ENCODE results near the gene CDH23. TPM values are rescaled to one million over a fixed set of nuclear protein-coding genes. Genes with fewer than 3 reads are reported as not detected.
A peak's percentile ranks its signal among the peaks of the same experiment; 100 is the strongest.

The CDH23 gene
- total and polyA plus RNA-seq, 2 of the 8 experiments (the other 6 are each of a cell fraction or from before 2014, with no cell fraction given): 1.9 to 4.9 TPM

- Histone ChIP-seq H3K23ac (ENCODE audit: insufficient read length) (no peak overlapping the region), H2BK120ac (replicated peaks; ENCODE audit: low read depth, low read length) (no peak overlapping the region), H4K5ac (ENCODE audit: insufficient read length, low read depth, low read length) (no peak overlapping the region), H3K9ac (replicated peaks in 1 of 4; ENCODE audit: extremely low read depth in 1 of 4, low read depth in 3 of 4, low read length in 3 of 4) (no peak overlapping the region), H3K27me3 (replicated peaks in 1 of 4; ENCODE audit: control insufficient read depth in 3 of 4, extremely low read depth in 1 of 4, insufficient read depth in 3 of 4, low read length in 3 of 4) (peaks cover 0 to 2% (median 0%) of the 10 kb centered on the region in 4 experiments; a peak in 3 of 7 replicates), H4K20me1 (replicated peaks in 1 of 2; ENCODE audit: control insufficient read depth in 1 of 2, insufficient read depth in 2 of 2, low read length in 2 of 2) (no peaks in the 10 kb centered on the region), H3K4me1 (replicated peaks in 1 of 4; ENCODE audit: control insufficient read depth in 3 of 4, insufficient read depth in 4 of 4, low read length in 3 of 4) (peaks cover 11 to 22% (median 14%) of the 10 kb centered on the region in 4 experiments), H3K4me3 (ENCODE audit: extremely low read depth in 1 of 4, insufficient read depth in 2 of 4, low read depth in 3 of 4, low read length in 4 of 4) (no peak overlapping the region), H2BK15ac (ENCODE audit: low read length) (no peak overlapping the region; the same call in 1 of the 2 replicates), H3K36me3 (ENCODE audit: control insufficient read depth in 2 of 4, insufficient read depth in 4 of 4, low read length in 3 of 4) (no peaks in the 10 kb centered on the region), H3K4ac (replicated peaks; ENCODE audit: insufficient read length, low read depth, low read length) (no peak overlapping the region), H3K79me1 (ENCODE audit: low read depth, low read length) (no peaks in the 10 kb centered on the region), H3K79me2 (ENCODE audit: control insufficient read depth in 1 of 2, insufficient read depth in 2 of 2, low read length in 2 of 2) (no peaks in the 10 kb centered on the region), H3K14ac (ENCODE audit: insufficient read length) (no peak overlapping the region), H4K91ac (replicated peaks; ENCODE audit: insufficient read length, low read length) (no peak overlapping the region), H2BK5ac (ENCODE audit: low read depth, low read length) (no peak overlapping the region), H3K4me2 (ENCODE audit: insufficient read depth in 1 of 2, low read depth in 2 of 2, low read length in 2 of 2) (no peak overlapping the region), H2BK20ac (ENCODE audit: low read length) (no peak overlapping the region), H2BK12ac (ENCODE audit: low read depth, low read length) (no peak overlapping the region), H4K8ac (ENCODE audit: extremely low read depth, insufficient read depth, low read length) (no peak overlapping the region), H3K27ac (ENCODE audit: low read depth, low read length) (no peak overlapping the region), H3K18ac (ENCODE audit: extremely low read depth, low read length) (no peak overlapping the region), H3K23me2 (ENCODE audit: low read depth, low read length) (no peaks in the 10 kb centered on the region), H3K56ac (replicated peaks; ENCODE audit: insufficient read length, low read depth, low read length) (no peak overlapping the region), H2AK5ac (ENCODE audit: low read depth, low read length) (no peak overlapping the region), H3K9me3 (ENCODE audit: insufficient read depth in 2 of 2, low read depth in 1 of 2, low read length in 1 of 2) (no peaks in the 10 kb centered on the region), H2AFZ (ENCODE audit: low read length) (no peak overlapping the region)
- CTCF ChIA-PET (ENCODE audit: partially characterized antibody): interaction anchor here (0.7 to 10.0 kb wide), 12 partner anchors 8 to 330 kb away, joined by 3 to 62 read pairs (median 4); partner anchors contain the start of genes CDH23 and SLC29A3
- no peak for FAIRE-seq
- POLR2A ChIA-PET (ENCODE audit: partially characterized antibody): no interaction called here
- WGBS, 2 experiments (ENCODE audit: extremely low coverage in 1 of 2, insufficient coverage in 1 of 2, insufficient read length in 1 of 2, insufficient replicate concordance in 2 of 2, low coverage in 1 of 2, low lambda C conversion rate in 2 of 2, missing lambda C conversion rate in 1 of 2): 84% methylated on average over 6 of the region's 6 CpGs; no CpG with 5 or more reads in 1 of the 2 experiments
- DNase-seq (ENCODE audit: low read depth in 1 of 2, low spot score in 2 of 2): no peak
- TF ChIP-seq, protein P1, sequence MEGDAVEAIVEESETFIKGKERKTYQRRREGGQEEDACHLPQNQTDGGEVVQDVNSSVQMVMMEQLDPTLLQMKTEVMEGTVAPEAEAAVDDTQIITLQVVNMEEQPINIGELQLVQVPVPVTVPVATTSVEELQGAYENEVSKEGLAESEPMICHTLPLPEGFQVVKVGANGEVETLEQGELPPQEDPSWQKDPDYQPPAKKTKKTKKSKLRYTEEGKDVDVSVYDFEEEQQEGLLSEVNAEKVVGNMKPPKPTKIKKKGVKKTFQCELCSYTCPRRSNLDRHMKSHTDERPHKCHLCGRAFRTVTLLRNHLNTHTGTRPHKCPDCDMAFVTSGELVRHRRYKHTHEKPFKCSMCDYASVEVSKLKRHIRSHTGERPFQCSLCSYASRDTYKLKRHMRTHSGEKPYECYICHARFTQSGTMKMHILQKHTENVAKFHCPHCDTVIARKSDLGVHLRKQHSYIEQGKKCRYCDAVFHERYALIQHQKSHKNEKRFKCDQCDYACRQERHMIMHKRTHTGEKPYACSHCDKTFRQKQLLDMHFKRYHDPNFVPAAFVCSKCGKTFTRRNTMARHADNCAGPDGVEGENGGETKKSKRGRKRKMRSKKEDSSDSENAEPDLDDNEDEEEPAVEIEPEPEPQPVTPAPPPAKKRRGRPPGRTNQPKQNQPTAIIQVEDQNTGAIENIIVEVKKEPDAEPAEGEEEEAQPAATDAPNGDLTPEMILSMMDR (IDR thresholded peaks at IDR 0.05; ENCODE audit: control extremely low read depth in 1 of 3, insufficient read depth in 1 of 3, low read depth in 1 of 3, low read length in 3 of 3): peak in 1 of 3 experiments; percentile 9; a peak in 1 of 4 replicates
Observed at GRCh38 chr10:71643904-71644303, 247.2 kb downstream of the CDH23 start.
